Kidney capillary endothelial cell (primary cell): ENCODE results near the gene FMN1.

Experiments used
- DNase-seq: peaks from one replicate; pipeline ENCODE4 v3.0.0-alpha.2; 2018; ENCODE audit warnings: low spot score

FMN1 gene

GRCh38 chr15:32824777-32825176 is 369.7 kb downstream of the FMN1 start:
- peak; percentile 89 for DNase-seq

GRCh38 chr15:32823750-32824149 is 370.8 kb downstream of the FMN1 start:
- no peak for DNase-seq

GRCh38 chr15:32822739-32823138 is 371.8 kb downstream of the FMN1 start:
- DNase-seq: no peak

GRCh38 chr15:32819448-32819847 is 375.1 kb downstream of the FMN1 start:
- DNase-seq: no peak

- no peak for DNase-seq
Observed at GRCh38 chr15:32818758-32819447, 375.6 kb downstream of the FMN1 start.

GRCh38 chr15:32817577-32817976 is 376.9 kb downstream of the FMN1 start:
- DNase-seq: no peak

GRCh38 chr15:32807331-32807730 is 387.2 kb downstream of the FMN1 start:
- DNase-seq: no peak

GRCh38 chr15:32803631-32804030 is 390.9 kb downstream of the FMN1 start:
- no peak for DNase-seq

GRCh38 chr15:32802286-32802936 is 392.1 kb downstream of the FMN1 start:
- no peak for DNase-seq

GRCh38 chr15:32799936-32800535 is 394.5 kb downstream of the FMN1 start:
- DNase-seq: no peak

GRCh38 chr15:32796856-32797255 is 397.7 kb downstream of the FMN1 start:
- DNase-seq: no peak

- DNase-seq: no peak
Observed at GRCh38 chr15:32794973-32795372, 399.5 kb downstream of the FMN1 start.

GRCh38 chr15:32792436-32792835 is 402.1 kb downstream of the FMN1 start:
- DNase-seq: peak; percentile 74

- no peak for DNase-seq
Observed at GRCh38 chr15:32790352-32790999, 404.0 kb downstream of the FMN1 start.

- no peak for DNase-seq
Observed at GRCh38 chr15:32787949-32788348, 406.6 kb downstream of the FMN1 start.

- DNase-seq: no peak
Observed at GRCh38 chr15:32786906-32787305, 407.6 kb downstream of the FMN1 start.

GRCh38 chr15:32784581-32784980 is 409.9 kb downstream of the FMN1 start:
- no peak for DNase-seq

- peak; percentile 15 for DNase-seq
Observed at GRCh38 chr15:32781781-32782180, 412.7 kb downstream of the FMN1 start.

GRCh38 chr15:32778391-32779176 is 415.9 kb downstream of the FMN1 start:
- DNase-seq: no peak

GRCh38 chr15:32775103-32775502 is 419.4 kb downstream of the FMN1 start:
- no peak for DNase-seq

GRCh38 chr15:32774022-32774421 is 420.5 kb downstream of the FMN1 start:
- peak; percentile 28 for DNase-seq

GRCh38 chr15:32767236-32767635 is 427.3 kb downstream of the FMN1 start:
- DNase-seq: no peak
